PC-9 (cell line): ENCODE measurements around the gene SSTR3. TPM values are rescaled to one million over a fixed set of nuclear protein-coding genes. Genes with fewer than 3 reads are reported as not detected.

Source experiments
- BruUV-seq: library from RNA; stranded (reverse); fragments of 400-500 nt; replicated peaks from 2 replicates; lab custom pipeline; 2021; lab: Mats Ljungman, UMichigan
- CTCF ChIA-PET: fragments of 300-600 bp; sonication (Branson Sonifier 250); formaldehyde crosslinking; loops from one replicate; lab custom pipeline; 2022; ENCODE audit warnings: antibody characterized with exemption; lab: Charles Lee
- POLR2A ChIA-PET: fragments of 300-600 bp; sonication (Branson Sonifier 250); formaldehyde crosslinking; loops from one replicate; lab custom pipeline; 2022; ENCODE audit warnings: antibody characterized with exemption; ENCODE audit not compliant: unreplicated experiment; lab: Charles Lee
- DNase-seq, 2 experiments: peaks; one replicate each; pipeline versions ENCODE4 v3.0.0 to v3.0.0-alpha.2; 2015 to 2022; ENCODE audit warnings: mixed read lengths in 1 of 2
- H2AFZ ChIP-seq: fragments of 200-600 bp; sonication (generic); 2 replicates; pipeline ENCODE4 v1.8.1; 2017; ENCODE audit warnings: antibody characterized with exemption
- H3F3A ChIP-seq: fragments of 200-600 bp; sonication (generic); 2 replicates; pipeline ENCODE4 v1.8.1; 2017; ENCODE audit warnings: antibody characterized with exemption, mild to moderate bottlenecking, low read depth; ENCODE audit not compliant: insufficient read depth
- H3K27ac ChIP-seq: fragments of 200-600 bp; sonication (generic); 2 replicates; pipeline ENCODE4 v1.6.1; 2016; ENCODE audit warnings: mixed run types
- H3K27me3 ChIP-seq: fragments of 200-600 bp; sonication (generic); 2 replicates; pipeline ENCODE4 v1.6.1; 2016; ENCODE audit warnings: low read depth, mixed run types; ENCODE audit not compliant: insufficient read depth
- H3K36me3 ChIP-seq: fragments of 200-600 bp; sonication (generic); 2 replicates; pipeline ENCODE4 v1.6.1; 2016; ENCODE audit warnings: low read depth, mixed run types
- H3K4me1 ChIP-seq: fragments of 200-600 bp; sonication (generic); replicated peaks from 2 replicates; pipeline ENCODE4 v1.6.1; 2016; ENCODE audit warnings: mixed run types; ENCODE audit not compliant: insufficient read depth
- H3K4me2 ChIP-seq: fragments of 200-600 bp; sonication (generic); 2 replicates; pipeline ENCODE4 v1.6.1; 2017; ENCODE audit warnings: mixed run types
- H3K4me3 ChIP-seq: fragments of 200-600 bp; sonication (generic); 2 replicates; pipeline ENCODE4 v1.6.1; 2016; ENCODE audit warnings: mixed run types
- H3K79me2 ChIP-seq: fragments of 200-600 bp; sonication (generic); 2 replicates; pipeline ENCODE4 v1.6.1; 2017; ENCODE audit warnings: low read depth, mixed run types
- H3K9me2 ChIP-seq: fragments of 200-600 bp; sonication (generic); 2 replicates; pipeline ENCODE4 v1.8.1; 2017; ENCODE audit warnings: mild to moderate bottlenecking; ENCODE audit not compliant: insufficient read depth
- H3K9me3 ChIP-seq: fragments of 200-600 bp; sonication (generic); 2 replicates; pipeline ENCODE4 v1.8.1; 2016; ENCODE audit warnings: low read depth; ENCODE audit not compliant: insufficient read depth
- H4K20me1 ChIP-seq: fragments of 200-600 bp; sonication (generic); 2 replicates; pipeline ENCODE4 v1.8.1; 2017; ENCODE audit not compliant: insufficient read depth
- CTCF ChIP-seq: fragments of 200-600 bp; sonication (generic); conservative IDR thresholded peaks from 2 replicates; pipeline ENCODE4 v1.6.1; 2017; ENCODE audit warnings: mixed run types, antibody characterized with exemption, mild to moderate bottlenecking, moderate library complexity
- EZH2 ChIP-seq: fragments of 200-600 bp; sonication (generic); IDR thresholded peaks from 2 replicates; pipeline ENCODE4 v1.8.0; 2017; ENCODE audit warnings: antibody characterized with exemption, low read depth
- intact Hi-C: fragments of 100-400 bp; cut with micrococcal nuclease; formaldehyde crosslinking; loops from one replicate; pipeline ENCODE4 v1.10.0; 2022; ENCODE audit not compliant: unreplicated experiment
- total RNA-seq: library from RNA; stranded (reverse); gene quantifications from 2 replicates; pipeline ENCODE4 v1.2.3, GENCODE V29; 2021

SSTR3 gene
- total RNA-seq, 1 experiment from 2014 or later = not detected

- Histone ChIP-seq H3K79me2 (no peaks in the 10 kb centered on the region), H4K20me1 (no peaks in the 10 kb centered on the region), H3K4me1 (no peaks in the 10 kb centered on the region), H3K36me3 (no peaks in the 10 kb centered on the region), H3K4me3 (no peak overlapping the region), H3K27ac (no peak overlapping the region), H3K27me3 (no peaks in the 10 kb centered on the region), H3K9me2 (no peaks in the 10 kb centered on the region), H2AFZ (no peak overlapping the region), H3F3A (peaks cover 3% of the 10 kb centered on the region; the same call in 1 of the 2 replicates), H3K4me2 (no peak overlapping the region), H3K9me3 (no peaks in the 10 kb centered on the region)
- TF ChIP-seq EZH2 = no peak
- no peak for DNase-seq
- CTCF ChIA-PET = no interaction called here
- POLR2A ChIA-PET = no interaction called here
- intact Hi-C loops = no loop called here
- no TSS peak for BruUV-seq
Observed at GRCh38 chr22:37207981-37208380, 4.3 kb downstream of the SSTR3 start.

- intact Hi-C loops = no loop called here
- TF ChIP-seq CTCF = no peak
- no peak for TF ChIP-seq EZH2
- H3K4me1 ChIP-seq = no peaks in the 10 kb centered on the region
- no peak overlapping the region for H2AFZ ChIP-seq
- H3K9me2 ChIP-seq = no peaks in the 10 kb centered on the region
- no peak overlapping the region for H3K4me2 ChIP-seq
- no peaks in the 10 kb centered on the region for H3K36me3 ChIP-seq
- H4K20me1 ChIP-seq = no peaks in the 10 kb centered on the region
- H3K4me3 ChIP-seq = no peak overlapping the region
- H3K79me2 ChIP-seq = no peaks in the 10 kb centered on the region
- peaks cover 3% of the 10 kb centered on the region; the same call in 1 of the 2 replicates for H3F3A ChIP-seq
- ChIA-PET POLR2A (no interaction called here), CTCF (no interaction called here)
- H3K27ac ChIP-seq = no peak overlapping the region
- no TSS peak for BruUV-seq
- no peak for DNase-seq
- no peaks in the 10 kb centered on the region for H3K9me3 ChIP-seq
- H3K27me3 ChIP-seq = no peaks in the 10 kb centered on the region
Observed at GRCh38 chr22:37206841-37207821, 5.1 kb downstream of the SSTR3 start.

DNA sequence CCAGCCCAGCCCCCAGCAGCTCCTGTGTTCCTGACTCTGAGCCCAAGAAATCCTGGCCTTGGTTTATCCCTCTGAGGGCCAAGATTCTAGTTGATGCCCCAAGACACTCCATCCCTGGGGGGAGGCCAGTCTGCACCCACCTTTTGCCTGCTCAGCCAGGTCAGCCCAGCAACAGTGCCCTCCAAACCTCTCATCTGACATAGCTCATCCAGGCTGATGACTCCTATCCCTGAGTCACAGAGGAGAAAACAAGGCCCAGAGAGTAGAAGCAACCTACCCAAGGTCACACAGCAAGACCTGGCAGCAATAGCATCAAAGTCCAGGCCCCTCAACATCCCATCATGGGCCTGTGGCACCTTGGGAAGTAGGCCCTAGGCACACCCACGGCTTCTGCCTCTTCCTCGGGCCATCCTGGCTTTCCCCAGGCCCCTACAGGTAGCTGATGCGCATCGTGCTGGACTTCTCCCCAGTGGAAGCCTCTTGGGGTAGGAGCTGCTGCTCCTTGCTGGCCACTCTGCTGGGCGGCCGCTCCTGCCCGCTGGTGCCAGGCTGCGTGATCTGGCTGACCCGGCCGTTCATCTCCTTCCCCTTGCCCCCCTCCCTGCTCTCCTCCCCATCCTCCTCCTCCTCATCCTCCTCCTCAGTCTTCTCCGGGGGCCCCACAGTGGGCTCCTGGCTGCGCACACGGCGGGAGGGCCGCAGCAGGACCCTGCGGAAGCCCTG, 6.0 kb downstream of the SSTR3 start:
- H4K20me1 ChIP-seq = no peaks in the 10 kb centered on the region
- H3K9me3 ChIP-seq = no peaks in the 10 kb centered on the region
- ChIA-PET CTCF (no interaction called here), POLR2A (no interaction called here)
- BruUV-seq = no TSS peak
- H3K27ac ChIP-seq = no peak overlapping the region
- no peaks in the 10 kb centered on the region for H3K9me2 ChIP-seq
- intact Hi-C loops = no loop called here
- TF ChIP-seq CTCF (no peak), EZH2 (no peak)
- no peak overlapping the region for H3K4me3 ChIP-seq
- no peak overlapping the region for H2AFZ ChIP-seq
- peaks cover 3% of the 10 kb centered on the region; the same call in 1 of the 2 replicates for H3F3A ChIP-seq
- no peaks in the 10 kb centered on the region for H3K27me3 ChIP-seq
- no peaks in the 10 kb centered on the region for H3K79me2 ChIP-seq
- no peaks in the 10 kb centered on the region for H3K4me1 ChIP-seq
- H3K36me3 ChIP-seq = no peaks in the 10 kb centered on the region
- no peak overlapping the region for H3K4me2 ChIP-seq
- no peak for DNase-seq
